ENCODE data around the gene RHOBTB3. TPM values are rescaled to one million over a fixed set of nuclear protein-coding genes. Genes with fewer than 3 reads are reported as not detected.
A peak's percentile ranks its signal among the peaks of the same experiment; 100 is the strongest.

The RHOBTB3 gene
- total RNA-seq, 3 donors from 2014 or later, result 82.8 to 205 (median 109) TPM

DNA sequence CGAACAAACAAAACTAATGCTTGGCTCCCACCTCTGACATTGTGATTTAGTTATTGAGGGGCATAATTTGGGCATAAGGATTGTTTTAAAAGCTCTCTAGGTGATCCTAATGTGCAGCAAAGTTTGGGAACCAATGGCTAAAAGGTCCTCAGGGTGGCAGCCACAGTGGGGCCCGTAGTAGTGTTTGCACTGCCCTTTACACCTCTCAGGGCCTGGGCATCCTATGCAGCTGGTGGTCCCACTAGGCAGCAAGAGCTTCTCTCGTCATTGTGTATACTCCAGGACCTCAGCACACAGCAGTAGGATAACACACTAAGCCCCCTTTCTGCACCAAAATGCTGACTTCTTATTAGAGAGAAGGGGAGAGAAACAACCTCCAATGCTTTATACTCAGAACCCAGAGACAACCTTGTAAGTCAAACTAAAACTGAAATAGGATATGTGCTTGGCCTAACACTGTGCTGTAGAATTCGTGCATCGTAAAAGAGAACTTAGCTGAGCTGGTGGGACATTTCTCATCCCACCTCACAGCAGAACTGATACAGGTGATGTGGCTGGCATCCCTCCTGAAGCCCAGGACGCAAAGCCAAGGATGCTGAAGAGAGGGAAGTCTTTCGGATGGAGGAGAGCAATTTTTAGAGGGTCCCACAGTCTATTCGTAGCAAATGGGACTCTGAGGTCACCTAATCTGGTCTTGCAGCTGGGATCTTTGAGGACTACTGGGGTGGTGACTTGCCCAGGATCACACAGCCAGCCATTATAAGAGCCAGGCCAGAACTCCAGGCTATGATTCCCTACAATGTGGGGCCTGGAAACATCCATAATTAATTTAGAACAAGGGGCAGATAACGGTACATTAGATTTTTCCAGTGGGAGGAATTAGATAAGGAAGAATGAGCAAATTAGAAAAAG lies 90.2 kb downstream of the RHOBTB3 start:
- no peak for TF ChIP-seq POLR2A (IDR thresholded peaks at IDR 0.05)
- TF ChIP-seq POLR2AphosphoS5 (IDR thresholded peaks at IDR 0.05), result no peak
- TF ChIP-seq, protein P1, sequence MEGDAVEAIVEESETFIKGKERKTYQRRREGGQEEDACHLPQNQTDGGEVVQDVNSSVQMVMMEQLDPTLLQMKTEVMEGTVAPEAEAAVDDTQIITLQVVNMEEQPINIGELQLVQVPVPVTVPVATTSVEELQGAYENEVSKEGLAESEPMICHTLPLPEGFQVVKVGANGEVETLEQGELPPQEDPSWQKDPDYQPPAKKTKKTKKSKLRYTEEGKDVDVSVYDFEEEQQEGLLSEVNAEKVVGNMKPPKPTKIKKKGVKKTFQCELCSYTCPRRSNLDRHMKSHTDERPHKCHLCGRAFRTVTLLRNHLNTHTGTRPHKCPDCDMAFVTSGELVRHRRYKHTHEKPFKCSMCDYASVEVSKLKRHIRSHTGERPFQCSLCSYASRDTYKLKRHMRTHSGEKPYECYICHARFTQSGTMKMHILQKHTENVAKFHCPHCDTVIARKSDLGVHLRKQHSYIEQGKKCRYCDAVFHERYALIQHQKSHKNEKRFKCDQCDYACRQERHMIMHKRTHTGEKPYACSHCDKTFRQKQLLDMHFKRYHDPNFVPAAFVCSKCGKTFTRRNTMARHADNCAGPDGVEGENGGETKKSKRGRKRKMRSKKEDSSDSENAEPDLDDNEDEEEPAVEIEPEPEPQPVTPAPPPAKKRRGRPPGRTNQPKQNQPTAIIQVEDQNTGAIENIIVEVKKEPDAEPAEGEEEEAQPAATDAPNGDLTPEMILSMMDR (IDR thresholded peaks at IDR 0.05), result no peak
- intact Hi-C loops (cut with DNase I; ENCODE audit: low total_unique reads), result no loop called here
- peak overlapping the region; percentile 69 to 81 (median 71) for H3K4me3 ChIP-seq

DNA sequence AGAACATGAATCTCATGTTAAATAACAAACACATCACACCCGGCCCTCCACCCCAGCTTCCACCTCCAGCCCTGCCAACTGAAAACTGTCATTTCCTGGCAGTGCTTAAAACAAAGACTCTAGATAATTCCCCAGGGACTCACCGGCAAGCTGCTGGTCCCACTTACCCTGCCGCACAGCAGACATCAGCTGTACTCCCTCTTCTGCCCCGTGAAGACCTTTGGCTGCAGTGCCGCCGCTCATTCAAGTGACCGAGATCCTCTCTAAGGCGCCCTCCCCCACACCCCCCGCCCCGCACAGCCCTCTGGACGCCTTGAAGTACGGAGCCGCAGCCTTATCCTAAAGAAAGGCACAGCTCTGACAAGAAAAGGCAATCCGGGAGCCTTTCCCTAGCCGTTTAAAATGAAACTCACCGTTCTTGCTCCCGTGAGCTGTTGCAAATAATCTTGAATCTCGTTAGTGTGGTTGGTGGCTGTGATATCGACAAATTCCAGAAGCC lies 91.0 kb downstream of the RHOBTB3 start:
- Histone ChIP-seq H3K9me3 (no peaks in the 10 kb centered on the region), H3K27me3 (no peaks in the 10 kb centered on the region), H3K4me1 (peaks cover 0 to 5% of the 10 kb centered on the region in 2 donors), H3K4me3 (peak overlapping the region; percentile 69 to 81 (median 71)), H3K27ac (peak overlapping the region; percentile 85 to 93), H3K36me3 (no peaks in the 10 kb centered on the region)
- TF ChIP-seq POLR2A (IDR thresholded peaks at IDR 0.05) (no peak), POLR2AphosphoS5 (IDR thresholded peaks at IDR 0.05) (peak in 1 of 3 donors; percentile 36)
- TF ChIP-seq, protein P1 (IDR thresholded peaks at IDR 0.05), result no peak
- intact Hi-C loops (cut with DNase I; ENCODE audit: low total_unique reads), result no loop called here
- no peak for DNase-seq (ENCODE audit: low spot score in 2 of 2)

More for the DNA sequence above, 90.2 kb downstream of the RHOBTB3 start:
- Histone ChIP-seq H3K36me3 (no peaks in the 10 kb centered on the region), H3K27ac (peak overlapping the region; percentile 85 to 93), H3K27me3 (no peaks in the 10 kb centered on the region), H3K9me3 (no peaks in the 10 kb centered on the region), H3K4me1 (peaks cover 0 to 5% of the 10 kb centered on the region in 2 donors)
- no peak for DNase-seq (ENCODE audit: low spot score in 2 of 2)

DNA sequence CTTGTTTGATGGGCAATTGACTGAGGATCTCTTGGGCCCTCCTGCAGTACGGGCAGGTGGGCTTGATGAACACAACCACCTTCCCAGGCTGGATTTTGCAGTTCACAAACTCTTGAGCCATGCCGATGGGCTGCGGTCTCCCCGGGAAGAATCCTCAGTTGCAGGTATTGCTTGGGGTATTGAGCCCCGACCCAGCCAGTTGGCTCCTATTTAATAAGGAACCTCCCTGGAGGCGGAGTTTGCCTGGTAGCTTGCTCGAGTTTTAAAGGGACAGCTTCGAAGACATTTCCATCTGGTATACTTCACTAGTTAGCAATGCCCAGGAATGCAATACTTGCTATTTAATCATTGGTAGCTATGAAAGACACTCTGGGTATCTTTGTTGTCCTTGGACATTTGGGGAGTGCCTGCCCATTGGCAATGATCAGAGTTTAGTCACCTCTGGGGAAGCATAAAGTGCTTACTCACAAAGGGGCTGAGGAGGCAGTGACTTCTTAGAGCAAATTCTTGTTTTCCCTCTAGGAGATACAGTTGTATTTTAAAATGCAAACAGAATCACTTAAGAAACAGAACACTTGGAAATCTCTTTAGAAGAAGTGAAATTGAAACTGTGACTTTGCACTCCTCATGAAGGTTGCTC lies 91.5 kb downstream of the RHOBTB3 start, which contains the start of gene GLRX:
Gene GLRX, minus strand, starts transcription at position 185 of the 640 bp plus-strand sequence. Its CDS starts 64 bp downstream, at position 121.
- DNase-seq (ENCODE audit: low spot score in 2 of 2), result peak; percentile 48 to 60
- Histone ChIP-seq H3K27me3 (no peaks in the 10 kb centered on the region), H3K4me1 (peaks cover 0 to 5% of the 10 kb centered on the region in 2 donors), H3K4me3 (peak within 1 kb of the TSS; percentile 69 to 81 (median 71)), H3K27ac (peak within 1 kb of the TSS; percentile 85 to 93), H3K9me3 (no peaks in the 10 kb centered on the region), H3K36me3 (no peaks in the 10 kb centered on the region)
- intact Hi-C loops (cut with DNase I; ENCODE audit: low total_unique reads), result no loop called here
- TF ChIP-seq POLR2A (IDR thresholded peaks at IDR 0.05) (no peak), POLR2AphosphoS5 (IDR thresholded peaks at IDR 0.05) (peak; percentile 35 to 49 (median 35))
- TF ChIP-seq, protein P1 (IDR thresholded peaks at IDR 0.05), result no peak

DNA sequence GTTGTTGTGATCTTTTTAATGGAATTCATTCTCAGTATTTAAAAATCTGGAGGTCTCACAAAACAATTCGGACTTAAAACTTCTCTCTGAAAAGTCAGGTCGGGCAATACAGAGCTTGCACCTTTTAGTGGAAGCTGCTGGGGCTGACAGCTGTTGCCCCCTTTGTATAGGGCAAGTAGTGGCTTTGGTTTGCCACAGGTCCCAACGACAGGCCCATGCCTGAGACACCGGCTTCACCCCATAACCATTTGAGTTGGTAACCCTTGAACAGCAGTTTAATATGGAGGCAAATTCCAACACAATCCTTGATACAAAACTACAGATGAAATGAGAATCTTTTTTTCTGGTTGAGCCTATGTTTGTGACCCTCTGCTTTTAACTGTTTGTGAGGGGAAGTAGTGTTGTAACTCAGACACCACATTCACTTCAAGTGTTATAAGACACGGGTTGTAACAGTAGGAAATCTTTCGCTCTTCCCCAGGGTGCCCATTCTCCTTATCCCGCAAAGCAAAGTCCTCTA lies 92.1 kb downstream of the RHOBTB3 start:
- Histone ChIP-seq H3K36me3 (no peaks in the 10 kb centered on the region), H3K27ac (peak overlapping the region; percentile 85 to 93), H3K4me3 (peak overlapping the region; percentile 69 to 81 (median 71)), H3K9me3 (no peaks in the 10 kb centered on the region), H3K4me1 (peaks cover 0 to 5% of the 10 kb centered on the region in 2 donors), H3K27me3 (no peaks in the 10 kb centered on the region)
- intact Hi-C loops (cut with DNase I; ENCODE audit: low total_unique reads), result no loop called here
- no peak for DNase-seq (ENCODE audit: low spot score in 2 of 2)
- TF ChIP-seq POLR2AphosphoS5 (IDR thresholded peaks at IDR 0.05), result no peak
- TF ChIP-seq POLR2A (IDR thresholded peaks at IDR 0.05), result no peak
- TF ChIP-seq, protein P1 (IDR thresholded peaks at IDR 0.05), result no peak

Measured in breast epithelium (tissue), 4 donors.